CD4-positive, alpha-beta T cell (primary cell): ENCODE results near the gene MITF. TPM values are rescaled to one million over a fixed set of nuclear protein-coding genes. Genes with fewer than 3 reads are reported as not detected.

Source experiments
- ATAC-seq: fragments of 200-7000 bp; cut with Tn5 transposase; one replicate; pipeline ENCODE4 v1.10.0; 2022; ENCODE audit warnings: mild to moderate bottlenecking; ENCODE audit not compliant: poor library complexity
- CTCF ChIA-PET: fragments of 350-600 bp; sonication (Branson Sonifier 250); formaldehyde crosslinking; loops from one replicate; lab custom pipeline; 2021; ENCODE audit warnings: antibody characterized with exemption, inconsistent platforms; lab: Charles Lee
- POLR2A ChIA-PET: fragments of 350-600 bp; sonication (Branson Sonifier 250); formaldehyde crosslinking; loops from one replicate; lab custom pipeline; 2021; ENCODE audit warnings: antibody characterized with exemption, inconsistent platforms; lab: Charles Lee
- DNase-seq, 14 experiments: peaks; one replicate each; pipeline ENCODE4 v3.0.0-alpha.2; 2013 to 2020; ENCODE audit warnings: mixed read lengths in 2 of 14
- H3K27ac ChIP-seq, 2 donors: one replicate each; pipeline versions ENCODE4 v1.5.1 to v1.7.0; 2013; ENCODE audit warnings: low read length in 2 of 2, low read depth in 1 of 2, mild to moderate bottlenecking in 1 of 2
- H3K27me3 ChIP-seq, 2 experiments: 1 replicate in 1 of 2; 2 replicates in 1 of 2; pipeline versions ENCODE4 v1.6.1 to v1.7.0; 2013; ENCODE audit warnings: low read length in 2 of 2, control low read depth in 1 of 2, mild to moderate bottlenecking in 1 of 2, moderate library complexity in 1 of 2; ENCODE audit not compliant: insufficient read depth in 2 of 2, control insufficient read depth in 1 of 2
- H3K36me3 ChIP-seq: one replicate; pipeline ENCODE4 v1.6.1; 2013; ENCODE audit warnings: low read length, control low read depth; ENCODE audit not compliant: insufficient read depth
- H3K4me1 ChIP-seq: one replicate; pipeline ENCODE4 v1.6.1; 2013; ENCODE audit warnings: low read length, control low read depth; ENCODE audit not compliant: insufficient read depth
- H3K4me3 ChIP-seq: one replicate; pipeline ENCODE4 v1.5.1; 2013; ENCODE audit warnings: mild to moderate bottlenecking, low read length, moderate library complexity
- H3K9me3 ChIP-seq, 2 experiments: 1 replicate in 1 of 2; 2 replicates in 1 of 2; pipeline versions ENCODE4 v1.6.1 to v1.7.0; 2013; ENCODE audit warnings: low read length in 2 of 2, mild to moderate bottlenecking in 2 of 2, control low read depth in 1 of 2, moderate library complexity in 1 of 2; ENCODE audit not compliant: control insufficient read depth in 1 of 2, insufficient read depth in 1 of 2
- H3K27ac Mint-ChIP-seq: one replicate; pipeline ENCODE4 v1.8.0; 2020; ENCODE audit warnings: mixed read lengths
- H3K27me3 Mint-ChIP-seq: one replicate; pipeline ENCODE4 v1.8.0; 2021; ENCODE audit warnings: mixed read lengths
- H3K36me3 Mint-ChIP-seq: one replicate; pipeline ENCODE4 v1.8.0; 2021; ENCODE audit warnings: low read depth, mixed read lengths
- H3K4me1 Mint-ChIP-seq: one replicate; pipeline ENCODE4 v1.8.0; 2021; ENCODE audit warnings: low read depth, mixed read lengths
- H3K4me3 Mint-ChIP-seq: one replicate; pipeline ENCODE4 v1.8.0; 2020; ENCODE audit warnings: mild to moderate bottlenecking, mixed read lengths
- H3K9me3 Mint-ChIP-seq: one replicate; pipeline ENCODE4 v1.8.0; 2020; ENCODE audit warnings: mixed read lengths
- intact Hi-C, 2 experiments: fragments of 100-400 bp; cut with DNase I in 1 of 2; cut with micrococcal nuclease in 1 of 2; formaldehyde crosslinking; loops; one replicate each; pipeline versions ENCODE4 v1.15.1 to v1.9.0; 2023 to 2025; cut with DNase I, micrococcal nuclease
- total RNA-seq, 174 experiments: library from RNA in 2 of 174; stranded (reverse) in 2 of 174; gene quantifications; one replicate each; pipeline ENCODE4 v1.2.3 and lab custom pipeline; 2021 to 2026
- TF ChIP-seq, protein P1 (sequence below): fragments of 200-600 bp; IDR thresholded peaks from one replicate; pipeline ENCODE4 v1.8.0; 2022; ENCODE audit warnings: antibody characterized with exemption, mild to moderate bottlenecking

The MITF gene
- total RNA-seq, 2 experiments from 2014 or later = not detected

- H3K9me3 Mint-ChIP-seq = no peaks in the 10 kb centered on the region
- no peak overlapping the region for H3K27ac ChIP-seq
- no peaks in the 10 kb centered on the region for H3K27me3 Mint-ChIP-seq
- no peak overlapping the region for H3K4me3 ChIP-seq
- no peaks in the 10 kb centered on the region for H3K27me3 ChIP-seq
- H3K4me3 Mint-ChIP-seq = no peak overlapping the region
- POLR2A ChIA-PET = no interaction called here
- CTCF ChIA-PET = interaction anchor here (0.6 kb wide), 1 partner anchor 83 kb away, joined by 3 read pairs; no protein-coding TSS in a partner anchor
- no peaks in the 10 kb centered on the region for H3K36me3 Mint-ChIP-seq
- no peaks in the 10 kb centered on the region for H3K4me1 Mint-ChIP-seq
- peaks cover 0 to 3% of the 10 kb centered on the region in 2 experiments for H3K9me3 ChIP-seq
- no peak overlapping the region for H3K27ac Mint-ChIP-seq
- H3K4me1 ChIP-seq = no peaks in the 10 kb centered on the region
- H3K36me3 ChIP-seq = no peaks in the 10 kb centered on the region
- TF ChIP-seq, protein P1, sequence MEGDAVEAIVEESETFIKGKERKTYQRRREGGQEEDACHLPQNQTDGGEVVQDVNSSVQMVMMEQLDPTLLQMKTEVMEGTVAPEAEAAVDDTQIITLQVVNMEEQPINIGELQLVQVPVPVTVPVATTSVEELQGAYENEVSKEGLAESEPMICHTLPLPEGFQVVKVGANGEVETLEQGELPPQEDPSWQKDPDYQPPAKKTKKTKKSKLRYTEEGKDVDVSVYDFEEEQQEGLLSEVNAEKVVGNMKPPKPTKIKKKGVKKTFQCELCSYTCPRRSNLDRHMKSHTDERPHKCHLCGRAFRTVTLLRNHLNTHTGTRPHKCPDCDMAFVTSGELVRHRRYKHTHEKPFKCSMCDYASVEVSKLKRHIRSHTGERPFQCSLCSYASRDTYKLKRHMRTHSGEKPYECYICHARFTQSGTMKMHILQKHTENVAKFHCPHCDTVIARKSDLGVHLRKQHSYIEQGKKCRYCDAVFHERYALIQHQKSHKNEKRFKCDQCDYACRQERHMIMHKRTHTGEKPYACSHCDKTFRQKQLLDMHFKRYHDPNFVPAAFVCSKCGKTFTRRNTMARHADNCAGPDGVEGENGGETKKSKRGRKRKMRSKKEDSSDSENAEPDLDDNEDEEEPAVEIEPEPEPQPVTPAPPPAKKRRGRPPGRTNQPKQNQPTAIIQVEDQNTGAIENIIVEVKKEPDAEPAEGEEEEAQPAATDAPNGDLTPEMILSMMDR = no peak
- DNase-seq (no peak), ATAC-seq (no peak)
- intact Hi-C loops = no loop called here
Measured at GRCh38 chr3:69772152-69772867, 33.0 kb downstream of the MITF start.

- no peaks in the 10 kb centered on the region for H3K36me3 Mint-ChIP-seq
- no peaks in the 10 kb centered on the region for H3K27me3 Mint-ChIP-seq
- H3K9me3 Mint-ChIP-seq = no peaks in the 10 kb centered on the region
- TF ChIP-seq, protein P1 = no peak
- no peaks in the 10 kb centered on the region for H3K4me1 Mint-ChIP-seq
- no peak overlapping the region for H3K27ac Mint-ChIP-seq
- H3K4me1 ChIP-seq = no peaks in the 10 kb centered on the region
- no peak overlapping the region for H3K27ac ChIP-seq
- no peaks in the 10 kb centered on the region for H3K36me3 ChIP-seq
- ChIA-PET CTCF (no interaction called here), POLR2A (no interaction called here)
- intact Hi-C loops = no loop called here
- H3K4me3 Mint-ChIP-seq = no peak overlapping the region
- DNase-seq (no peak), ATAC-seq (no peak)
- H3K4me3 ChIP-seq = no peak overlapping the region
- no peaks in the 10 kb centered on the region for H3K9me3 ChIP-seq
- no peaks in the 10 kb centered on the region for H3K27me3 ChIP-seq
Measured at GRCh38 chr3:69774029-69774428, 34.8 kb downstream of the MITF start.

DNA sequence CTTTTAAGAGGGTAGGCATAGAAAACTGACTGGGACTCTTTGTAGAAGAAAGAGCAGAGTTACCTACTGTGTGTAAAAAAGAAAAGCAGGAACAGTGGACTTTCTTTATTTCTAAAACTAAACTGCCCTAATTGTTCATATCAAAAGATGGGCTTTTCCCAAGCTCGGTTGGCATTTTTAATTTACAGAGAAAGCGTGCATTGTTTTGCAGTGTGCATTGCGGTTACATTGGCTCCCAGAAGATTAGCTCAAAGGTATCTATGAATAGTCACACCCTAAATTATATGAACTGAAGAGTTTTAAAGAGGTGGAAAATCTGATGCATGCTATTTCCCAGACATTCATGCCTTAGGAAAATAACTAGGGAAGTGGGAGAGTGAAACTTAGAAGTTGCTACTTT, 36.5 kb downstream of the MITF start:
- no peaks in the 10 kb centered on the region for H3K27me3 Mint-ChIP-seq
- Histone ChIP-seq H3K4me3 (no peak overlapping the region), H3K9me3 (no peaks in the 10 kb centered on the region), H3K4me1 (no peaks in the 10 kb centered on the region), H3K27me3 (no peaks in the 10 kb centered on the region), H3K27ac (no peak overlapping the region), H3K36me3 (no peaks in the 10 kb centered on the region)
- H3K36me3 Mint-ChIP-seq = no peaks in the 10 kb centered on the region
- TF ChIP-seq, protein P1 = no peak
- no peak overlapping the region for H3K4me3 Mint-ChIP-seq
- POLR2A ChIA-PET = no interaction called here
- intact Hi-C loops = no loop called here
- H3K9me3 Mint-ChIP-seq = no peaks in the 10 kb centered on the region
- ATAC-seq = no peak
- CTCF ChIA-PET = no interaction called here
- H3K4me1 Mint-ChIP-seq = no peaks in the 10 kb centered on the region
- no peak for DNase-seq
- no peak overlapping the region for H3K27ac Mint-ChIP-seq
